ENCODE results near the gene SUSD4. TPM values are rescaled to one million over a fixed set of nuclear protein-coding genes. Genes with fewer than 3 reads are reported as not detected.
A peak's percentile ranks its signal among the peaks of the same experiment; 100 is the strongest.

Gene SUSD4
- total RNA-seq, 1 donor from 2014 or later, result 7.0 TPM

DNA sequence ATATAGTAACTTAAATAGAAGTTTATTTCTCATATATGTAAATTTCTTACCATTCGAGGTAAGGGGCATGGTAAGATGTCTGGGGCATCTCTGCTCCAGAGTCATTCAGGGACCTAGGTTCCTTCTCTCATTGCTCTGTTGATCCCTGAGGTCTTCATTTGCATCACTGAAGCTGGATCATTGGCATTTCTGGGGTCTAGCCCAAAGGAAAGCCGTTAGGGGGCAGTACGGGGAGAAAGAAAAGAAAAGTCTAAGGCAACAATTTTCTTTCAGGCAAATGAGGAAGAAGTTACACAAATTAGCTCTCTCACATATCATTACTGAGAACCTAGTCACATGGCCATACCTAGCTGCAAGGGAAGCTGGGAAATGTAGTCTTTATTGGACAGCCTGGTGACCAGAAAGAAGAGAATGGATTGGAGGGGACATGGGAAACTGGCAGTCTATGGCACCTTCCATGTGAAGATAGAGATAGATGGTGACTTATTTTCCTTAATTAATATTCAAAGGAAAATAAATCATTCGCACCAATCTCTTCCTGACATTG lies 10.2 kb upstream of the SUSD4 start:
- no peak overlapping the region for H3K4me3 Mint-ChIP-seq
- H3K27me3 Mint-ChIP-seq, result peaks cover 29% of the 10 kb centered on the region
- no peaks in the 10 kb centered on the region for H3K4me1 Mint-ChIP-seq (ENCODE audit: unreplicated experiment)
- H3K9me3 Mint-ChIP-seq, result peaks cover 12% of the 10 kb centered on the region
- TF ChIP-seq, protein P1, sequence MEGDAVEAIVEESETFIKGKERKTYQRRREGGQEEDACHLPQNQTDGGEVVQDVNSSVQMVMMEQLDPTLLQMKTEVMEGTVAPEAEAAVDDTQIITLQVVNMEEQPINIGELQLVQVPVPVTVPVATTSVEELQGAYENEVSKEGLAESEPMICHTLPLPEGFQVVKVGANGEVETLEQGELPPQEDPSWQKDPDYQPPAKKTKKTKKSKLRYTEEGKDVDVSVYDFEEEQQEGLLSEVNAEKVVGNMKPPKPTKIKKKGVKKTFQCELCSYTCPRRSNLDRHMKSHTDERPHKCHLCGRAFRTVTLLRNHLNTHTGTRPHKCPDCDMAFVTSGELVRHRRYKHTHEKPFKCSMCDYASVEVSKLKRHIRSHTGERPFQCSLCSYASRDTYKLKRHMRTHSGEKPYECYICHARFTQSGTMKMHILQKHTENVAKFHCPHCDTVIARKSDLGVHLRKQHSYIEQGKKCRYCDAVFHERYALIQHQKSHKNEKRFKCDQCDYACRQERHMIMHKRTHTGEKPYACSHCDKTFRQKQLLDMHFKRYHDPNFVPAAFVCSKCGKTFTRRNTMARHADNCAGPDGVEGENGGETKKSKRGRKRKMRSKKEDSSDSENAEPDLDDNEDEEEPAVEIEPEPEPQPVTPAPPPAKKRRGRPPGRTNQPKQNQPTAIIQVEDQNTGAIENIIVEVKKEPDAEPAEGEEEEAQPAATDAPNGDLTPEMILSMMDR (conservative IDR thresholded peaks at IDR 0.05), result no peak
- H3K27ac Mint-ChIP-seq, result no peak overlapping the region
- no peak for DNase-seq (ENCODE audit: extremely low spot score, unreplicated experiment)
- no peaks in the 10 kb centered on the region for H3K36me3 Mint-ChIP-seq

DNA sequence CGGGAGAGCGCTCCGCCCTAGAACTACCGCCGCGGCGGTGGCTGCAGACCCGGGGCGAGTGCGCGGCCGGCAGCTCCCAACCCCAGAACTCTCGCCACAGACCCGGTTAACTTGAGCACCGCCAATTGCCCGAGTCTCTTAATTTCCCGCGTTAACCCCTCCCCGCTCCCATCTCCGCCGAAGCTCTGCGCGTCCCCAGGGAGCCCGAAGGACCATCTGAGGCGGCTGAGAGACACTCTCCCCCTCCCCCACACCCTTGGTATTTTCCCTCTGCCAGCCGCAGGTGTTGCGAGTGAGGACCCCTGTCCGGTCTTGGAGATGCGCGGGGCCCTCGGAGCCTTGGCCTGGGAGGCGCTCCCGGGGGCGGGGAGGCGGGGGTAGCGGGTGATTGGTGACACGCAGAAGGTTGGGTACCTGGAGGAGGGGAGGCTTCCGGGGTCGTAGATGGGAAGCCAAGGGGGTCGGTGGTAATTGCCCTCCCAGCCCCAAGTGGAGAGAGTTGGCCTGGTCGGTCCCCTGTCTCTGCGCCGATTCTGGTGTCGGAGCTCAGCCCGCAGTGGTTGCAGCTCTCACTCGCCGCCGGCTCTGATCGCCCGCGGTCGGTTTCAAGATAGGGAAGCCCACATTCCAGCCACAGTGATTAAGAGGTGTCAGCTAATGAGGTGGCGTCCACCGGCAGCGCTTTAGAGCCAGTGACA lies 858 bp upstream of the SUSD4 start:
- H3K27me3 Mint-ChIP-seq, result peaks cover 65% of the 10 kb centered on the region
- H3K4me1 Mint-ChIP-seq (ENCODE audit: unreplicated experiment), result peaks cover 12% of the 10 kb centered on the region
- peak overlapping the region; percentile 82 for H3K4me3 Mint-ChIP-seq
- no peak overlapping the region for H3K27ac Mint-ChIP-seq
- H3K36me3 Mint-ChIP-seq, result no peaks in the 10 kb centered on the region
- DNase-seq (ENCODE audit: extremely low spot score, unreplicated experiment), result peak; percentile 72
- H3K9me3 Mint-ChIP-seq, result no peaks in the 10 kb centered on the region
- TF ChIP-seq, protein P1 (conservative IDR thresholded peaks at IDR 0.05), result no peak

DNA sequence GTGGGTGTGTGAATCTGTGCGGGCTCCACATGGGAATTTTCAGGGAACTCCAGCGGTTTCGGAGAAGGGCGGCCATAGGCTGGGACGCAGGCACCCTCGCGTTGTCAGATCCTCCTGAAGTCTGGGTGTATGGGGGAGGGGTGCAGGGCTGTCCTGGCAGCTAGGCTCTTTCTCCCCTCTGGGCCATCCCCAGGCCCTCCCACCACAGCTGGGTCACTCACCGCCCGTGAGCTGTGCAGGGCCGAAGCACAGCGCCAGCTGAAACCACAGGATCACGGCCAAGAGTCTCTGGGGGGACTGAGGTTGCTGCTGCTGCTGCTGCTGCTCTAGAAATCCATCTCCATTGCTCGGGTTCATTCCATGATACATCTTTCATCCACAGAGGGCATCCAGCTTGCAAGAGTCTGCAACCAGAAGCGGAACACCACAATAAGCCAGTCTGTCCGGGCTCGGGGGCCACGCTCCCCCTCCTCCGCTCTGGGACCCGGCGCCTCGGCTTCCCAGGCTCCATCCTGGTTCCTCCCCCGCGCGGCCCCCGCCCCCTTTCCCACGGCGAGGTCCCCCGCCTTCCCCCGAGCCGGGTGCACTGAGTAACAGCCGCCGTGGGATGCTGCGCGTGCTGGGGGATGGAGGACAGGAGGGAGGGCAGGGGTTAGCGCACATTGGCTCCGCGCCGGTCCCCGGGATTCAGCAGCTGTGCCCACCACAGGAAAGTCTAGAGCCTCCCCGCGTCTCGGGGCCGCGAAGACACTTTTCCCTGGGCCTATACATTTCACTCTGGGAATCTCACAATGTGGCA lies 720 bp downstream of the SUSD4 start:
- peaks cover 12% of the 10 kb centered on the region for H3K4me1 Mint-ChIP-seq (ENCODE audit: unreplicated experiment)
- no peaks in the 10 kb centered on the region for H3K36me3 Mint-ChIP-seq
- peak overlapping the region; percentile 88 for H3K4me3 Mint-ChIP-seq
- H3K9me3 Mint-ChIP-seq, result no peaks in the 10 kb centered on the region
- H3K27me3 Mint-ChIP-seq, result peaks cover 72% of the 10 kb centered on the region
- H3K27ac Mint-ChIP-seq, result peak overlapping the region; percentile 36
- no peak for DNase-seq (ENCODE audit: extremely low spot score, unreplicated experiment)
- TF ChIP-seq, protein P1 (conservative IDR thresholded peaks at IDR 0.05), result no peak

DNA sequence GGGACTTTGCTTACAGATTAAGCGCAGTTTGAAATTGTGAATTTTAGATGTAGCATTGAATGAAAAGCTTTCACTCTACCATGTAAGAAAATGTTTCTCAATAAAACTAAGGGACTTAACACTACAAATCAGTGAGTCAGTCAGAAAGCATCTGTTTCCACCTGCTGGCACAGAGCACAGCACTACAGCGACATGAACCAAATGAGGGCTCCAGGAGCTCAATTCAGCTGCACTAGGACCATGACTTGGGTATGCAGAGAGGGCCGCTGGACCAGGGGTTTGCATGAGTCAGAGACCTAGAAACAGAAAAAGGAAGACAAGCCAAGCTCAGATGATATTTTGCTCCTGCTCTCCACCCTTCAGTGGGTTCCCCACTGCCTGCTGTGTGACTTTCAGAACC lies 5.2 kb downstream of the SUSD4 start:
- TF ChIP-seq, protein P1 (conservative IDR thresholded peaks at IDR 0.05), result no peak
- no peak overlapping the region for H3K27ac Mint-ChIP-seq
- H3K4me3 Mint-ChIP-seq, result no peak overlapping the region
- peaks cover 12% of the 10 kb centered on the region for H3K4me1 Mint-ChIP-seq (ENCODE audit: unreplicated experiment)
- no peak for DNase-seq (ENCODE audit: extremely low spot score, unreplicated experiment)
- H3K27me3 Mint-ChIP-seq, result peaks cover 76% of the 10 kb centered on the region
- H3K36me3 Mint-ChIP-seq, result no peaks in the 10 kb centered on the region
- no peaks in the 10 kb centered on the region for H3K9me3 Mint-ChIP-seq

DNA sequence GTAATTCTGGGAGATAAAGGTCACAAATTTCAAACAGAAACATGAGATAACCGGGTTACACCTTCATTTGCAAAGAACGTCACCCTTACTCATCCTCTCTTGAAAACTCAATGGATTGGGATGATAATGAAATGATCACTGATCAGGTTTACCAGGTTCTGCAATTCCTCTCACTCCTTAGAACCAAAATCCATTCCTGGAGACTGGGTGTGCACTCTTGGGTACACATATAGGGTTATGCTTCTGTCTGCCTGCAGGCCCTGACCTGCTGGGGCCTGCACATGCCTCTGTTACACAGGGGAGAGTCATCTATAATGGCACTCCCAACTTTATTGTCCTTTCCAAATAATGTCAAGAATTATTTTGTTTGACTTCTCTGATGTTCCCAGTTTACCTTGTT lies 8.3 kb downstream of the SUSD4 start:
- DNase-seq (ENCODE audit: extremely low spot score, unreplicated experiment), result no peak
- Mint-ChIP-seq H3K4me1 (ENCODE audit: unreplicated experiment) (no peaks in the 10 kb centered on the region), H3K27ac (no peak overlapping the region), H3K36me3 (no peaks in the 10 kb centered on the region), H3K9me3 (no peaks in the 10 kb centered on the region), H3K4me3 (no peak overlapping the region), H3K27me3 (peaks cover 68% of the 10 kb centered on the region)
- TF ChIP-seq, protein P1 (conservative IDR thresholded peaks at IDR 0.05), result no peak

Measured in type B pancreatic cell (in vitro differentiated cells).